Activated effector memory CD4-positive, alpha-beta T cell treated with Interleukin-2 at 50 U/mL for 16 hours (primary cell): ENCODE results near the gene CARD19.
A peak's percentile ranks its signal among the peaks of the same experiment; 100 is the strongest.

Experiments
- DNase-seq: peaks from one replicate; pipeline ENCODE4 v3.0.0-alpha.2; 2020

Gene CARD19

DNA sequence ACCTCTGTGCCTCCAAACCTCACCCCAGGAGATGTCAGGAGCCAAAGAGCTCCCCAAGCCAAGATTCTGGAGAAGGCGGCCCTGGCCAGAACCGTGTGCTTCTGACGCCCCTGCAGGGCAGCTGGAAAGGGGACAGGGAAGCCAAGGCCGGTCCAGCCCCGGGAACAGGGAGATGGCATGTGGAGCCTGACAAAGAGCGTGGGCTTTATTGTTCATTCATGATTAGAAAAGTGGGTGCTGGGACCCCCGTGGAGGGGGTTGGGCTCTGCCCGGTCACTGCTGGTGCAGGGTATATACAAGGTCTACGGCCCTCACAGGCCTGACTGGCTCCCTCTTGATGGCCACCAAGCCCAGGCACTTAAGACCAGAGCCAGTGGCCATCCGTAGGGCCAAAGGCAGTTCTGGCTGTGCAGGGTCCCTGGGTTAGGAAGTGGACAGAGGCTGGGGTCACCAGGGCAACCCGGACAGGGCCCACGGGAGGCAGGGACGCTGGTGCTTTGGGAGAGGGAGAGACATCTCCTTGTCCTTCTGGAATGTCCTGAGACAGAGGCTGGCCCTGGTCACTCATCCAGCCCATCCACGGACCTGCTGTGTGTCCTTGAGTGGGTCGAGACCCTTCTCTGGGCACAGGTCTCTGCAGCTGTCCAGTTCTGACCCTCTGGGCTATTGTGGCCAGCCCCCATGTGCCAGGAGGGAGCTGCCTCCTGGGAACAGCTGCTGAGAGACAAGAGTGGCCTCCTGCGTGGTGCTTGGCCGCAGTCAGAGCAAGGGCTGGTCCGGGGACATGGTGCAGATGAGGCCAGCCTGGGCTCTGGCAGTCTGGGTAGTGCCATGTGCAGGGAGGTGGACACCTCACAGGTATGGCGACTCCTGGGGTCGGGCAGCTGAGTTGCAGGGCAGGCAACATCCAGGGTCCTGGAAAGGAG lies 25.6 kb downstream of the CARD19 start:
- DNase-seq = no peak

DNA sequence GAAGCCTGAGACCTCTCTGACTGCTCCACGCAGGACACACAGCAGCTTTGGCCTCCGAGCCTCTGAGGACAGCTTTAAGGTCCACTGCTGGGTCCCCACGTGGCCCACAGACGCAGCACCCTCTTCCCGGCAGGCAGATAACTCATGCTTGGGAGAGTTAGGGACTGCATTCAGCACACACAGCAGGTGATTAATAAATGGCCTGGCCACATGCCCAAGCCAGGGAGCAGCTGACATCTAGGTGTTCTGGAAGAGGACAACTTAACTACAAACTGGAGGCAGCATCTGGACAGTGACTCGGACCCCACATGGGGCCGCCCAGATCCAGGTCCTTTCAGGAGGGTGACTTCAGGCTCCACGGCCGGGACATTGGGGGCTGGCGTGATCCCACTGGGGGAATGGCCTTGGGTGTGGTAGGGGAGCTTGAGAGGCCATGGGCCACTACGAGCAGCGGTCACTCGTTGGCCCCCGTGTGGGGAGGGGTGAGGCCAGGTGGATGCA lies 26.8 kb downstream of the CARD19 start:
- no peak for DNase-seq

DNA sequence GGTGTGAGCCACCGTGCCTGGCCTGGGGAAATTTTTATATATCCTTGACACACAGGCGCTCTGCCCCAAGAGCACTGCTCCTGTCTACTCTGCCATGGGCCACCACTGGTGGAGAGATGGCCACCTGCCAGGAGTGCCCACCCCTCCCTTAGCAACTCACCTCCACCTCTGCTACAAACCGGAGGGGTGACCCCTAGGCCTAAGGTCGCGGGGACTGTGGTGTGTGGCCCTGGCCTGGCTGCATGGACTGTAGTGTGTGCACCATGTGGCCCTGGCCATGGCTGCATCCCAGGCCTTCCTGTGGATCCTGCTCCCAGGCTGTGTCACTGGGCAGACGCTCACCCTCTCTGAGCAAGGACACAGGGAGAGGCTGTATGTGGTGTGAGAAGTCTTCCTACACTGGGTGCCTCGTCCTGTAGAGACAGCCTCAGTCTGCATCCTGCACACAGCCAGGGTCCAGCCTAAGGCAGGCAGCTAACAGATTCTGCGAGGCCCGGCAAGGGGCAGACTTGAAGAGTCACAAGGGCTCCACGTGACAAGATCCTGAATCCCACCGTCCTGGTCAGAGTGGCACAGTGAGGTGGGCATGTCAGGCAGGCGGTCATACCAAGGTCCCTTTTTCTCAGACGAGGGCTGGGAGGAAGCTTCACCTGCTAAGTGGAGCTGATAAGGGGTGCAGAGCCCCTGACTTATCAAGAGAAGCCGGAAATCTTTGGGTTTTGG lies 27.7 kb downstream of the CARD19 start:
- DNase-seq = no peak

DNA sequence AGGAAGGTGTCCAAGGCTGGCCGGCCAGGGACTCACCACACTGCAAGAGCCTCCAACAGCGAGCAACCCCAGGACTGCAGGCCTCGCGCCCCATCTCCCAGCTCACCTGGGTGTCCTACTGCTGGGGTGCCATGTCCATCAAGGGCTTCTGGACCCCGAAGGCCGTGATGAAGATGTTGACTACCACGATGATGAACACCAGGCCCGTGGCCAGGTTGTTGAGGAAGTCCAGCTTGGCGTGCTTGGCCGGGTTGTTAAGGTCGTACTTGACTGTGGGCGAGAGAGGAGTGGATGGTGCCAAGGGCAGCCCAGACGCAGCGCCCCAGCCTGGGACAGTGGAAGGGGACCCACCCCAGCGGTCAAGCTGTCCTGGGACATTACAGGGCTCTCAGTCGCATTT lies 28.8 kb downstream of the CARD19 start:
- DNase-seq = no peak

DNA sequence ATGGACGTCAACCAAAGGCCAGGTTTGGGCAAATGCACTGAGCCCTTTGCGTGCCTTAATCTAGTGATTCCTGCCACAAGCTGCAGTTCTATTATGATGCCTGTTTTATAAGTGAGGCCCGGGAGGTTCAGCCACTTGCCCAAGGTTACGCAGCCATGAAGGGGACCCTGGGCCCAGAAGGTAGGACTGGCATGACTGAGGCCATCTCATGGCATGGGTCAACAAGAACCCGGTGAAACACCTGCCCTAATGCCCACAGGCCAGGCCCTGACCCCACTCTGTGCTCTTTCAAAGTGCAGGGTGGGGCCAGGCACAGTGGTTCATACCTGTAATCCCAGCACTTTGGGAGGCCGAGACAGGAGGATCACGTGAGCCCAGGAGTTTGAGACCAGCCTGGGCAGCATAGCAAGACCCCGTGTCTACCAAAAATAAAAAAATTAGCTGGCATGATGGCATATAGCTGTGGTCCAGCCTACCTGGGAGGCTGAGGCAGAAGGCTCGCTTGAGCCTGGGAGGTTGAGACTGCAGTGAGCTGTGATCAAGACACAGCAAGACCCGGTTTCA lies 29.4 kb downstream of the CARD19 start:
- DNase-seq = no peak

DNA sequence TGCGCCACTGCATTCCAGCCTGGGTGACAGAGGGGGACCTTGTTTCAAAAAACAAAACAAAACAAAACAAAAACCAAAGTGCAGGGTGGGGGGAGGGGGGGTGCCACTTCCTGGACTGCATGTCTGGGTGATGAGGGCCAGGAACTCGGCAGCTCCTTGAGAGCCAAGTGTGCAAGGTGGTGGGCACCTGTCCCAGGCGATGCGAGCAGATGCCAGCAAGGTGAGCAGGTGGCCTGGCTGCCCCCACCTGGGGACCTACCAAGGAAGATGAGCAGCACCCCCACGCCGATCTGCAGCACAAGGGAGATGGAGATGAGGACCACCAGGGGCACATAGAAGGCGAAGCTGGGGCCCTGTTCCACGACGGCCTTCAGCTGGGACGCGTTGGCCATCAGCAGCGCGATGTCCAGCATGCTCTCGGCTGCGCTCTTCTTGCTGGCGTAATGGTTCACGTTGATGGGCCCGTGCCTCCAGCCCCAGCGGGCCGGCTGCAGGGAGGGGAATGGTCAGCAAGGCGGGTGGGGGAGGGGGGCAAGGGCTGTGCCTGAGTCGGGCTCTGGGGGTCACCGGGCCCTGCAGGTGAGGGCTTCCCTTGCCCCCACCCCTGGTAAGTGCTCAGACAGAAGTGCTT lies 30.2 kb downstream of the CARD19 start:
- no peak for DNase-seq

DNA sequence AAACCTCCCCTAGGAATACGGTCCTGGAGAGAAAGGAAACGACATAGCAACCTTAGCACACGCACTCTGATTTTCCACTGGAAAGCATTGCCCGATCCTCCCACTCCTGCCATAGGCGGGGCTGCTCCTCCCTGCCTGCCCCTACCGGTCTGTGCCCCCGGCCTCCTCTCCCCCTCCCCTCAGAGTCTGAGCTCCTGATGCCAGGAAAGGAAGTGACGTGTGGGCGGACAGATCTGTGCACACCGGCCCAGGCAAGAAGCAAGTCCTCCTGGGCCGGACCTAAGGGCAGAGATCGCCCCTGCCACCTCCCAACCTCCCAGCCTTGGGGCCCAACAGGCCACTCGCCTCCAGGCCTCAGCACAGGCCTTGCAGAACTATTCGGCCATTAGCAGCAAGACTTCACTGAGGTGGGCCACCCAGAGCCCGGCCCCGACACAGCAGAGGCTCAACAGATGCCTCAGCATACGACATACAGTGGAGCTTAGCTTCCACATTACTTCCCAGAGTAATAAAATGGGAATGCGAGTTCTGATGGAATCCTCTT lies 30.9 kb downstream of the CARD19 start:
- no peak for DNase-seq

DNA sequence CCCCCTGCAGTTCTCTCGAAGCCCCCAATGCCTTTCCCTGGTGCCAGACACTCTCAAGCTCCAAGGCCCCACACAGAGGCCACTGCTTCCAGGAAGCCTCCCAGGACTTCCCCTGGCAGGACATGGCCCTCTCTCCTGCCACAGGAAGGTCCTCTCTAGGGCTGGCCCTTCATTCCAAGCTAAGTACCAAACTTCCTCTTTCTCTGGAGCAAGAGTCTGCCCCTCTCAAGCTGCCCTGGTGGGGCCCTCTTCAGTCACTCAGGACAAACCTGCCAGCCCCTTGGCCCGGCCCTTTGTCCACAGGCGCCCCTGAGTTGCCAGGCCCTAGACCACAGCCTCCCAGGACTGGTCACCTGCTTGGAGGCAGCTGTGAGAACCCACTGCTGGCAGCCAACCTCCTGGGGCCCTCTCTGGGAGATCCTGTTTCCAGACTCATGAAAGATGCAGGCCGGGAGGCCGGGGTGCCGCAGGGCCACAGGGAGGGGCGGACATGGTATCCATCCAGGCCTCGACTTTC lies 31.4 kb downstream of the CARD19 start:
- no peak for DNase-seq

DNA sequence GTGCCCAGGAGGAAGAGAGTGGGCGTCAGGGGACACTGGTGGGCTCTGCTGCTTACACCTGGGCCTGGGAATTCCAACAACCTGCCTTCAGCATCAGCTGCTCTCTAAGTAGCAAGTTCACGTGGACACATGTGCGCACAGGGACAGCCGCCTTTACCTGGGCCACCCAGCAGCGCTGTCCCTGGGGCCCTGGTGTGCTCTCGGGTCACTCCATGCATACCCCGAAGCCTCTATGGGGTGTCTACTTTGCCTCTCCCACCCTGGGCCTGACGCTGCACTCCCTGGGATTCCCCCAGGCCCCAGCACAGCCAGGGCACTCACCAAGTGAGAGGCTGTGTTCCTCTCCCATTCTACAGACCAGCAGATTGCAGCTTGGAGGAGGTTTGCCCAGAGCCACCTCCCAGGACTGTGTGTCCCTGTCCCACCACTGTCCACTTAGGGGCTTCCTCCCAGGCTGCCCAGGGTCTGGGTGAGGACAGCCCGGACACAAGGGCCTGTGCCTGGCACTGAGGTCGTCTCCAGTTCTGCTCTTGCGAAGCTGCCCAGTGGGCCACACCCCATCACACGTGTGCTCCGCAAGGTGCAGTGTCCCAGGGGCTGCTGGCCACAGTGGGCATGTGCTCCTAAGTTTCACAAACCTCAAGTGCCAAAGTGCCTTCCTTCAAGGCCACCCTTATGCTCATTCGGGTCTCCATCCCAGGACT lies 32.1 kb downstream of the CARD19 start:
- no peak for DNase-seq

DNA sequence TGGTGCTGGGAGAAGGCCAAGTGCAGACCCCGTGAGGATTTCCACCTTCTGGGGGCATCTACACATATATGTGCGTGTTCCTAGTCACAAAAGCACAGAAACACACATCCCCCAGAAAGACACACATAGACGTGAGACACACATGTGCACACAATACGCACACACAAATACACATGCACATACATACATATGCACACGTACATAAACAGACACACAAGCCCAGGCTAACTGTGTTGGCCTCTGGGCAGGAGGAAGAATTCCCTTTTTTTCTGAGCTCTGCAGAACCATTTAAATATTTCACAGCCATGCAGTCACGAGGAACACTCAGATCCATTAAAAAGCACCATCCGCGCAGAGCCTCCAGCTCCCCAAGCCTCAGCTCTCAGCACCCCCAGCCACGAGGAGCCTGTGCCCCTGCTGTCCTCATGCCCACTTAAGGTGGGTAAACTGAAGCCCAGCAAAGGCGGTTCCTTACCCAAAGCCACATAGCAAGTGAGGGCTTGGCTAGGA lies 32.8 kb downstream of the CARD19 start:
- DNase-seq = no peak

DNA sequence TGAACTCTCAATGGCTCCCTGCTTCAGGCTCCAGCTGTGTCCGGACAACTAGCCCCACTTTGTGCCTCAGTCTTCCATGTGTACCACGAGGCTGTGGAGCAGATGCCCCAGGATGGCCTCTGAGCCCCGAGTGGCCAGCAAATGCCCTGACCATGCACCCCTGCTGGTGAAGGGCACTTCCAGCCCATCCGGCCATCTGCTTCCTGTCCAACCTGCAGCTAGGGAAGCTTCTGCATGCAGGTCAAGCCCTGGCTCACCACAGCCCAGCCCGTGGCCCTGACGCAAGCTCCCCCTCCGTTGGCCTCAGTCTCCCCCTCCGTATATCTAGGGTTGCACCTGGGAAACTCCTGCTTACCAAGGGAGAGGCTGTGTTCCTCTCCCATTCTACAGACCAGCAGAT lies 33.3 kb downstream of the CARD19 start:
- DNase-seq = no peak

DNA sequence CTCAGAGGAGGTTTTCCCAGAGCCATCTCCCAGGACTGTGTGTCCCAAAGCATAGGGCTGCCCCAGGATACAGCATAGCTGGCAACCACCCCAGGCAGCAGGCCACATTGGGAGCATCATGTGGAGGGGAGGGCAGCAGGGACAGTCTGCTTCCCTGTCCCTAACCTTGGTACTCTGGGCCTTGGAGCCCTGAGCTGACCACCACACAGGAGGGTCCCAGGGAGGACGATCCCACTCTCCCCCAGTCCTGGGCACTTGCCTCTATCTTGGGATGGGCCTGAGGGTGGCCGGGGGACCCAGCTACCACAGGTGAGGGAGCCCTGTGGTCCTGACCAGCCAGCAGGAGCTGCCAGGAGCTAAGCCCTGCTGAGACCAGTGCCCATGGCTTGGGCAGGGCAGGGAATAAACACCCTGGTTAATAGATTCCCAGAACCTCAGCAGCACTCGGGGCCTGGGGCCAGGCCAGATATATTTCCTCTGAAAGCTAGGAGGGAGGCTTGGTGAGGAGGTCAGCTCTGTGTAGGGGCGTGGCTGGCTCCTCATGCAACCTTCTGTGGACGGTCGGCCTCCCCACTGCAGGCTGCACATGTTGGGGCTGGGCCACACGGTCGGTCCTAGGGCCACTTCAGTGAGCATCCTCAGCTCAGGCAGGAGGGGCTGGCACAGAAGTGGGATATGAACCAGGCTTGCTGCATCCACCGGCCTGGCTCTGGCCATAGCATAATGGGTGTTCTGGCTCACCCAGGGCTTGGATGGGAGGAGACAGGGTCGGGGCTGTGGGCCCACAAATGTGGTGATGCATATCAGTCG lies 33.9 kb downstream of the CARD19 start:
- DNase-seq = no peak

DNA sequence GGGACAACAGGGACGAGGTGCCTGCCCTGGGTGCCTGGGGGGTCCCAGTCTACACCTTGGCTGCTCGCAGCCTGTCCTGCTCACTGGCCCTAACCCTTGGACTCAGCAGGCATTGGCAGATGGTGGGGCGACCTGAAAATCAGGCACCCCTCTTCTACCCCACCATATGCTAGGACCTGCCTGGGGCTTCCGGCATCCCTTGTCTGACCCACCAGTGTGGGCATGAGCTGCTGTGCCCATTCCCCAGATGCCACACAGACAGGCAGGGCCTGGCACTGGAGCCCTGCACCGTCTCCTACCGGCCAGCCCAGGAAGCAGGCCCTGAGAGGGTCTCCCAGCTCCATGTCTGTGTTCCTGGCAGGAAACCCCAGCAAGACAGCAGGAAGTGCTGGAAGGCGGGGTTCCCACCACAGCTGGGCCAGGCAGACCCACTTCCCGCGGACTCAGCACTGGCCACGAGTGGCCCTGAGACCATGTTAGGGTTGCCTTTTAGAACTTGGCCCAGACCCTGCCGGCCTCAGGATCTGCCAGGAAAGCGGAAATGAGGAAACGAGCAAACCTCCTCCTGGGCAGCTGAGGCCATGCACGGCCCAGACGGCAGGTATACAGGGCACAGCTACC lies 35.0 kb downstream of the CARD19 start:
- DNase-seq = no peak

DNA sequence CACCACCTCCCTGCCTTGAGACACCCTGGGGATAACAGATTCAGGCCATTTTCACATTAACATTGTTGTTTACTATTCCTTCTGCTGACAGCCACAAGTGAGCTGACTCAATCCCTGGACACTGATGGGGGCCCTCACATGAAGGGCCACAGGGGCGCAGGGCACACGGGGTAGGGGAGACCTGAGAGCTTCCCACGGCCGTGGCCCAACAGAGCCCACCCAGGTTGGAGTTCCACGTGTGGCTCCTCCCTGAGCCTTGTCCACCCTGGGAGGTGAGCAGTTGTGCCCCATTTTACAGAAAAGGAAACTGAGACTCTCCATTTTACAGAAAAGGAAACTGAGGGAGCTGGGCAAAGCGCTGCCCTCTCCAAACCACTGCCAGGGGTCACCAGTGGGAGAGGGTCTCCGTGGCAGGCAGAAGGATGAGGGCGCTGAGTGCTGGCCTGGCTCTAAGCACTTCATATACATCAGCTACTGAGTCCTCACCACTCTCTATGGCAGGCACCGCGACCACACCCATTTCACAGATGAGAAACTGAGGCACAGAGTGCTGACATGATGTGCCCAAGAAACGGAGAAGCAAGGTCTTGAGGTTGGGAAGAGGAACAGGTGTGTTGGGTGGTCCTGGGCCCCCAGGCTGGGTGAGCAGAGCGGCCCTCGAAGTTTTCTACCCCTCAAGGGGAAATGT lies 35.7 kb downstream of the CARD19 start:
- no peak for DNase-seq

DNA sequence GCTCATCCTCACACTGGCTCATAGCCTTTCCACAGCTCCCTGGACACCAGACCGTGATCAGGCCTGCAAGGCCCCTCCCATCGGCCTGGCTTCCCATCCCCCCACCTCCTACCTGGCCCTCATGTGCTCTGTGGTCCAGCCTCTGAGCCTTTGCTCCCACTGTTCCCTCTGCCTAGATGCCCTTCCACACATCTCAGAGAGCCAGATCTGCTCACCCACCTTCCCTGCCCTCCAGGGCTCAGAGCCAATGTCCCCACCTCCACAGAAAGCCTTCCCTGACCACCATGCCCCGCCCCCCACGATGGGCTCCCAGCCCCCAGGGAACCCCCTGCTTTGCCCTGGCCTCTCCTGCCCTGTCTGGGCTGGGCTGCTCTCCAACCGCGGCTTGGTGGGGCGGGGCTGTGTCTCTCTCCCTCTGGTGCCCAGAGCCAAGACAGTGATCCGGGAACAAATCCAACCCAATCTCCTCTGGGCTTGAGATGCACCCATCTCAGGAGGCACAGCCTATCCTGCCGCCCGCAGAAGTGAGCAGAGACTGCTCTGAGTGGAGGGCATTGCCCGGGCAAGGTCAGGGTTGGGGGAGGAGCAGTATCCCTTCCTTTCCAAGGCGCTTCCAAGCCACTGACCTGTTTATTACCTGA lies 36.4 kb downstream of the CARD19 start:
- no peak for DNase-seq

DNA sequence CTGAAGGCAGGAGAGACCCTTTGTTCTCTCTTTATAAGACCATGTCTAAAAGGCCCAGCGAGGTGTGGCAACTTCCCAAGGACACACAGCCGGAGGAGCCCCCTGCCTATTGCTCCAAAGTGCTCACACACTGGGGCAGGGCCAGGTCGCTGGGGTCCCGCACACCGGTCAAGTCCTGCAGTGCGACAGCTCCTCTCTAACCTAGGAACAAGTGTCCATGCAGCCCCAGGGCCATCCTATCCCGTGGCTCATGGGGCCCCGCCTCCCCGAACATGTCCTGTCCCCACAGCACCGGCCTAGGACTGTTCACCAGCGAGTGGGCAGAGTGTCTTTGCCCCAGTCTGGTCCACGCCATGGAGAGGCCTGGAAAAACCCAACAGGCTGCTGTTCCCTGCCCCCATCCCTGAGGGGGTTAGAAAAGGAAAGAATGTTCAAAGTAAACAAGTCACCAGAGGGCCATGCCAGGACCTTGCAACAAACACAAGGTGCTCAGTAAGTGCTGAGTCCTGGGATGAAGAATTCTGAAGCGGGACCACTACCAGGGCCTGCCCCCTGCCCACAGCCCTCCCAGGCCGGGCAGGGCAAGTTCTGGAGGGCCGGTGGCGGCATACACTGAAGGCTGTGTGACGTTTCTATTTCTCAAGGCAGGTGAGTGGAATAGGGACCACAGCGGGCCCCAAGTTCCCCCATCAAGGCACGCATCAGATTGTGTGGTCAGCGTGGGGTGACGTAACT lies 37.1 kb downstream of the CARD19 start:
- no peak for DNase-seq

DNA sequence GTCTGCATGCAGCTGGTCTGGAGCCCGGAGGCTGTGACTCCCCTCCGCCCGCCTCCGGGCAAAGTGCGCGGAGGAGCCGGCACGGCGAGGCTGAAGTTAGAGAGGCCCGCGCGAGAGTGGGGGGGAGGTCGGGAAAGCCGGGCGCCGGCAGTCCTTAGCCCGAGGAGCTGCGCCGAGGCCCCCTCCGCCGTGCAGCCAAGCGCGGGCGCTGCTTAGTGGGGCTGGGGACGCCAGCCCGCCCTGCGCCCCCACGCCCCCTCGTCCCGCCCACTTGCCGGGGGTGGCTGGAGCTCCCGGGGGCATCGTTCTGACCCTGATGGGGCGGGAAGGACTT lies 37.6 kb downstream of the CARD19 start:
- peak; percentile 18 for DNase-seq

DNA sequence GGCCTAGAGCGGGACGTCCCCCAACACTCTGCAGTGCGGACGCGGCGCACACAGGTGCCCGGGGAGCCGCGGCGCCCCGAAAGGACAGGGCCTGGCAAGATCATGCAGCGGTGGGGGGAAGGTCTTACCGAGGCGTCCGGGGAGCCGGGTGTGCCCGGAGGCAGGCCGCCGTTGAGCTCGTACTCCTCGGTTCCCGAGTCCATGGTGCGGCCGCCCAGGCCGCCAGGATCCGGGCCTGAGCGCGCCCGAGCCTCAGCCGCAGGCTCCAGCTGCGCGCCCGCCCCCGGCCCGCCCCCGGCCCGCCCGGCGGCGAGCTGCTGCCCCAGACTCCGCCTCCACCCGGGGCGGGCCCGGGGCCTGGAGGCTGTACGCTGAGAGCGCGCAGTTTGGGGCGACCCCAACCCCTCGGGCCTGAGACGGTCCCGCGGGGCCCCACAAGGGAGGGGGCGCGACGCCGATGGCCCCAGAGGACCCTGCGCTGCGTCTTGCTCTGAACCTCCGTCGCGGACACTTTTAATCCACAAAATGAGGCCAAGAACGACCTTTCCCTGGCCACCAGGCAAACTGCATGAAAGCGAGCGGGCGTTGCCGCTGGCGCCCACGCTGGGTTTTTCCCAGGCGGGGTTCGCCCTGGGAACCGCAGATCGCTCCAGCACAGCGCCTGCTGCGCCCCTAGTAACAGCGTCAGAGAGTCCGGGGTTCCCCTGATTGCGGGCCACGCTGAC lies 38.2 kb downstream of the CARD19 start, which contains the start of gene NINJ1:
Gene NINJ1 (minus strand): TSS at position 237 of the 725 bp plus-strand sequence. CDS start 34 bp downstream, at position 203.
- DNase-seq = peak; percentile 61
